Measurements from ENCODE around the gene TFEB.

DNA sequence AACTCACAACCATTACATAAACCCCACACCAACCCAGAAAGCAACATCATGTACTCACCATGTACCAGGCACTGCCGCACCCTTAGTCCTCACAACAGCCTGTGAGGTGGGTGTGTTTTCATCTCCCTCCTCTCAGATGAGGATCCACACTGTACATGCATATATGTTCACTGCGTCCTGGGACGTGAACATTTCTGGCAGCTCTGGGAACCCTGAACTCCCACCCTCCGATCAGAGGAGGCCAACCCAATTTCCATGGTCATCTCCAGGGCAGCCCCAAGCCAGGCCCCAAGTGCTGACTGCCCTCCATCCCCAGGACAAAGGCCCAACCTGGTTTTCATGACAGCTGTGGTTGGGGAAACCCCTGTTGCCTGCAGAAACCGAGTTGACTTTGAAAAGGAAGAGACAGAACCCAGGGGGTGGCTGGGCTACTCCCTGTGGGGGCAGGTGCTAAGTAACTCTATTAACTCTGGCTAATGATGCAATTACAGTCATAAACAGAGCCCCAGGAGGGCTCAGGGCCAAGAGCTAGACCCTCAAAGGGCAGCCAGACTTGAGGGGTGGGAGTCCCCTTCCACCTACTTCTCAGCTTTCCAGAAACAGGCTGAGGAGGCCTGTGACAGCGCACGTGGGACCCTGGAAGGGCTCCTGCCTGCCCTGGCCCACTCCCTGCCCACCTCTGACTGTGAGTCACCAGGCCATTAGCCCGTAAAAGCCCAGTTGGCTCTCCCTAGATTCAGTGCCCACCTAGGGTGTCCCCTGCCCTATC lies 2.6 kb downstream of the TFEB start:
- TF ChIP-seq, protein P1, sequence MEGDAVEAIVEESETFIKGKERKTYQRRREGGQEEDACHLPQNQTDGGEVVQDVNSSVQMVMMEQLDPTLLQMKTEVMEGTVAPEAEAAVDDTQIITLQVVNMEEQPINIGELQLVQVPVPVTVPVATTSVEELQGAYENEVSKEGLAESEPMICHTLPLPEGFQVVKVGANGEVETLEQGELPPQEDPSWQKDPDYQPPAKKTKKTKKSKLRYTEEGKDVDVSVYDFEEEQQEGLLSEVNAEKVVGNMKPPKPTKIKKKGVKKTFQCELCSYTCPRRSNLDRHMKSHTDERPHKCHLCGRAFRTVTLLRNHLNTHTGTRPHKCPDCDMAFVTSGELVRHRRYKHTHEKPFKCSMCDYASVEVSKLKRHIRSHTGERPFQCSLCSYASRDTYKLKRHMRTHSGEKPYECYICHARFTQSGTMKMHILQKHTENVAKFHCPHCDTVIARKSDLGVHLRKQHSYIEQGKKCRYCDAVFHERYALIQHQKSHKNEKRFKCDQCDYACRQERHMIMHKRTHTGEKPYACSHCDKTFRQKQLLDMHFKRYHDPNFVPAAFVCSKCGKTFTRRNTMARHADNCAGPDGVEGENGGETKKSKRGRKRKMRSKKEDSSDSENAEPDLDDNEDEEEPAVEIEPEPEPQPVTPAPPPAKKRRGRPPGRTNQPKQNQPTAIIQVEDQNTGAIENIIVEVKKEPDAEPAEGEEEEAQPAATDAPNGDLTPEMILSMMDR (IDR thresholded peaks at IDR 0.05), result no peak
- TF ChIP-seq POLR2A (IDR thresholded peaks at IDR 0.05) (no peak), EP300 (IDR thresholded peaks at IDR 0.05) (no peak)

All from ovary (tissue), 3 donors.